ENCODE results near the gene RHOXF1.
"Not testable (repeated sequence)": the region's sequence is repeated elsewhere in the genome, so short reads cannot be mapped to it uniquely, and the experiment has no call there.

Gene RHOXF1

DNA sequence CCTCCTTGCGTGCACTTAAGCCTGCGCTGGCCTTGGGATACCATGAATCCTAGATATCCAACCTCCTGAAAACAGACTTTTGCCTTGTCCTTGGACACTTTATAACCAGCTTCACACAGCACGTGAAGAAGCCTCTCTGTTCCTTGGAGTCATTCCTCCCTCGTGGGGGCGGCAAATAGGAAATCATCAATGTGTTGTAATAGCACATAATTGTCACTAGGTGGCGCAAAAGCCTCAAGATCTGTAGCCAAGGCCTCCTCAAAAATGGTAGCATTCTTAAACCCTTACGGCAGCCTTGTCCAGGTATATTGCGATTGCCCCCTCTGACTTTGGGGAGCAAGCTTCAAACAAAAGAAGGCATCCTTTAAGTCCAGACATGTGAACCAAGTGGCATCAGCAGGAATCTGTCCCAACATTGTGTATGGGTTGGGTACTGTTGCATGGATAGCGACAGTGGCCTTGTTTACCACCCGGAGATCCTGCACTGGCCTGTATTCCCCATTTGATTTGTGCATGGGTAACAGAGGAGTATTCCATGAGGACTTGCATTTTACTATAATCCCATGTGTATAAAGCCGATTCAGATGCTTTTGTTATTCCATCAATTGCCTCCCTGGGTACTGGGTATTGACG is 30.0 kb downstream of the RHOXF1 start:
- DNase-seq (ENCODE audit: low read depth, low spot score), result not testable (repeated sequence)

DNA sequence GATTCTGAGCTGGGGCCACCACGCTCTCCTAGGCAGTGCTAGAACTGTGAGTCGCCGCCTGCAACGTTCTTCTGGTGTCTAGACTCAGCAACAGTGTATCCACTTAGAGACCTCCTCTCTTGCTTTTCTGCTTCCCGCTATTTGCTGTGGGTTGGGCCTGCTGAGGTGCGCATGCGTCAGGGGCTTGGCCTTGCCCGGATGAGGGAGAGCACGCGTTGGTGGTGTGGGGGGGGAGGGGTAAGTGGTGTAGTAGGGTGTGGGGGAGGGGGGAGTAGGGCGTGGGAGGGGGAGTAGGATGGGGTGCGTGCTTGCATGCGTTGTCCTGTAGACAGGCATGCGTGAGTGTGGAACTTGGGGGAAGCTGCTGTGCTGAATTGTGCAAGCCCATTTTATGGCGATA is 38.1 kb downstream of the RHOXF1 start, which contains the start of gene RHOXF2B:
Gene RHOXF2B (minus strand): TSS at position 101 of the 400 bp plus-strand sequence. CDS start 138 bp downstream, outside the sequence.
- DNase-seq (ENCODE audit: low read depth, low spot score), result not testable (repeated sequence)

DNA sequence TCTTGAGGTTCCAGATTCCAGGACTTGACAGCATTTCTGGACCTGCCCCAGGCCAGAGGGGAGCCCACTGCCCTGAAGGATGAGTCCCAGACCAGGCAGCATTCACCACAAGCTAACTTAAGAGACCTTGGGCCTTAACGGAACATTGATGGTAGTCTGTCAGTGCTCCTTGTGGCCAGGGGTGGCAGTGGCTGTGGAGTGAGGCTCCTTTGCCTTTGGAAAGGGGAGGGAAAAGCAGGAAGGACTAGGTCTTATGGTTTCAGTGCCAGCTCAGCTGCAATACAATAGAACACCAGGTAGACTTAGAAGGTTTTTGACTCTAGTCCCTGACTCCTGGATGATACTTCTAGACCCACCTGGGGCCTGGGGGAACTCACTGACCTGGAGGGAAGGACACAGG is 49.5 kb downstream of the RHOXF1 start:
- DNase-seq (ENCODE audit: low read depth, low spot score), result not testable (repeated sequence)
